HL-60 (cell line): Measurements from ENCODE around the gene EVA1C.
"Not testable (repeated sequence)": the region's sequence is repeated elsewhere in the genome, so short reads cannot be mapped to it uniquely, and the experiment has no call there.

ENCODE experiments used
- GABPA ChIP-seq: IDR thresholded peaks from 2 replicates; pipeline ENCODE4 v1.6.1; 2012; ENCODE audit warnings: low read depth
- REST ChIP-seq: IDR thresholded peaks from 2 replicates; pipeline ENCODE4 v1.6.1; 2012; ENCODE audit warnings: low read depth; ENCODE audit not compliant: insufficient replicate concordance
- SPI1 ChIP-seq: IDR thresholded peaks from 2 replicates; pipeline ENCODE4 v1.6.1; 2012; ENCODE audit warnings: low read depth, mild to moderate bottlenecking, borderline replicate concordance
- TF ChIP-seq, protein P1 (sequence below): IDR thresholded peaks from one replicate; pipeline ENCODE4 v1.5.1; 2011; ENCODE audit warnings: low read length, control low read depth, inconsistent platforms; ENCODE audit not compliant: insufficient read depth

DNA sequence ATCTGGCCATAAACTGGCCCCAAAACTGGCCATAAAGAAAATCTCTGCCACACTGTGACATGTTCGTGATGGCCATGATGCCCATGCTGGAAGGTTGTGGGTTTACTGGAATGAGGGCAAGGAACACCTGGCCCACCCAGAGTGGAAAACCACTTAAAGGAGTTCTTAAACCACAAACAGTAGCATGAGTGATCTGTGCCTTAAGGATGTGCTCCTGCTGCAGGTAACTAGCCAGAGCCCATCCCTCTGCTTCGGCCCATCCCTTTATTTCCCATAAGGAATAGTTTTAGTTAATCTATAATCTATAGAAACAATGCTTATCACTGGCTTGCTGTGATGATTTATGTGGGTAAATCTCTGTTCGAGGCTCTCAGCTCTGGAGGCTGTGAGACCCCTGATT, 50.1 kb downstream of the EVA1C start:
- TF ChIP-seq, protein P1, sequence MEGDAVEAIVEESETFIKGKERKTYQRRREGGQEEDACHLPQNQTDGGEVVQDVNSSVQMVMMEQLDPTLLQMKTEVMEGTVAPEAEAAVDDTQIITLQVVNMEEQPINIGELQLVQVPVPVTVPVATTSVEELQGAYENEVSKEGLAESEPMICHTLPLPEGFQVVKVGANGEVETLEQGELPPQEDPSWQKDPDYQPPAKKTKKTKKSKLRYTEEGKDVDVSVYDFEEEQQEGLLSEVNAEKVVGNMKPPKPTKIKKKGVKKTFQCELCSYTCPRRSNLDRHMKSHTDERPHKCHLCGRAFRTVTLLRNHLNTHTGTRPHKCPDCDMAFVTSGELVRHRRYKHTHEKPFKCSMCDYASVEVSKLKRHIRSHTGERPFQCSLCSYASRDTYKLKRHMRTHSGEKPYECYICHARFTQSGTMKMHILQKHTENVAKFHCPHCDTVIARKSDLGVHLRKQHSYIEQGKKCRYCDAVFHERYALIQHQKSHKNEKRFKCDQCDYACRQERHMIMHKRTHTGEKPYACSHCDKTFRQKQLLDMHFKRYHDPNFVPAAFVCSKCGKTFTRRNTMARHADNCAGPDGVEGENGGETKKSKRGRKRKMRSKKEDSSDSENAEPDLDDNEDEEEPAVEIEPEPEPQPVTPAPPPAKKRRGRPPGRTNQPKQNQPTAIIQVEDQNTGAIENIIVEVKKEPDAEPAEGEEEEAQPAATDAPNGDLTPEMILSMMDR = not testable (repeated sequence)
- not testable (repeated sequence) for TF ChIP-seq REST, GABPA, SPI1
